ENCODE data around the gene CEACAM21. TPM values are rescaled to one million over a fixed set of nuclear protein-coding genes. Genes with fewer than 3 reads are reported as not detected.

CEACAM21 gene
- total RNA-seq, 1 donor = 3.9 TPM

DNA sequence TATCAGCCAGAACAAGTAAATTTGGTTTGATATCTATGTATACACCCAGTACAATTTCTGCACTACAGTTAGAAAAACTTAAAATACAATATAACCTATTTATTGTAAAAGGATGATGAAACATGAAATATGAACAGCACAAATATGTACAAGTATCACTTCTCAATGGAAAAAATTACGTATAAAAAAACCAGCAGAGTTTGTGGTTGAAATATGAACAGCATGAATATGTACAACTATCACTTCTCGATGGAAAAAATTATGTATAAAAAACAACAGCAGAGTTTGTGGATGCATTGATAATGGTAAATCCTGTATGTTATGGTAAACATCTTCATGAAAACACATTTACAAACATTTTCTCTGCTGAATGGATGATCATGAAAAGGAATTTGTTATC is 32.4 kb upstream of the CEACAM21 start:
- Histone ChIP-seq H3K27me3 (ENCODE audit: insufficient read depth, low read length) (no peaks in the 10 kb centered on the region), H3K9me3 (ENCODE audit: low read depth, low read length) (no peaks in the 10 kb centered on the region), H3K4me1 (ENCODE audit: insufficient read depth, low read length) (peaks cover 52% of the 10 kb centered on the region), H3K4me3 (ENCODE audit: low read length) (no peak overlapping the region)

DNA sequence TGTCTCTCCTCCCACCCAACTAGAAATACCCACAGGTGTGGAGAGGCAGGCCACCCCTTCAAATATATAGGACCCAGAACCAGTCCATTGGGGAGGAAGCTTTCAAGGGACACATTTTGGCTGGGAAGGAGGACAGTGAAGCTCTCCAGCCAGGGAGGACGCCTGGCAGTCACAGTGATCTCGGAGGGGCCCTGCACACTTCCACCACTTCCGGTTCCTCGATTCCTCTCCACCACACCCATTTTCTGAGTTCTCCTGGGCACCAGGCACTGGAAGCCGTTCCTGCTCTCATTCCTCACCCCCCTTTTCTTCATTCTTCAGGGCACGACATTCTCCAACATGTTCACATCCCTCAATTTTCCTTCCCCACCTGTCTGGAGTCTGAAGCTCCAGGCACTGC is 30.4 kb upstream of the CEACAM21 start:
- H3K4me1 ChIP-seq (ENCODE audit: insufficient read depth, low read length) = peaks cover 68% of the 10 kb centered on the region
- no peaks in the 10 kb centered on the region for H3K27me3 ChIP-seq (ENCODE audit: insufficient read depth, low read length)
- H3K9me3 ChIP-seq (ENCODE audit: low read depth, low read length) = no peaks in the 10 kb centered on the region
- H3K4me3 ChIP-seq (ENCODE audit: low read length) = peak overlapping the region; percentile 24

DNA sequence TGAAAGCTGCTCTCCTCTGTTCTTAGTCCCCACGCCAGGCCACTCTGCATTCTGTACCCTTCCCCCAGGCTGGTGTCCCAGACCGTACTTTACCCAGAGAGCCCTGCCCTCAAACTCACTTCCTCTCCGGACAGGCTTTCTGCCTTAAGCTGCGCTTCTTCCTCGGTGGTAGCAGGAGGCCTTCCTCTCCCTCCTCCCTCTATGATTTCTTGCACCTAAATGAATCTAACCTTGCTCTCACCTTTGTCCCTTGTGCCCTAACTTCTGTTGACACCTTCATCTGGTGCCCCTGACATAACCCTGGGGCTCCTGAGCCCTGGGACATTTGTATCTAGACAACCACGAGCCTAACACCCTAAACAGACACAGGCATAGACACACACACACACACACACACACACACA is 29.6 kb upstream of the CEACAM21 start:
- Histone ChIP-seq H3K4me3 (ENCODE audit: low read length) (peak overlapping the region; percentile 24), H3K4me1 (ENCODE audit: insufficient read depth, low read length) (peaks cover 75% of the 10 kb centered on the region), H3K27me3 (ENCODE audit: insufficient read depth, low read length) (no peaks in the 10 kb centered on the region), H3K9me3 (ENCODE audit: low read depth, low read length) (no peaks in the 10 kb centered on the region)

DNA sequence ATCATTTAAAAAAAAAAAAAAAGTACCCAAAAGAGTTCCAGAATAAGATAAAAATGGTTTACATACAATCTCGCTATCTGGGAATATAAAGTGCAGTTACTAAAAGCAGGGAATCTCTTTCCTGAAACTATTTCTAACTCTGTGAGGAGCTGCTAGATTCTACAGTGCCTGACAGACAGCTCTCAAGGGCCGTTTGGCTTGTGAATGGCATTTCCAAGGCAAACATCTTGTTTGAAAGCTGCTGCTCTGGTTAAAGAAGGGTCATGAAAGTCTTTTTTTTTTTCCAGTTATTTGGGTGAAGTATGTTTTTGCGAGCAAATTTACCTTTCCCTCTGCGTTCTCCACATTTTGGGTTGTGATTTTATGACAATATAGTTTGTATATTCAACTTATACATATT is 29.0 kb upstream of the CEACAM21 start:
- Histone ChIP-seq H3K4me1 (ENCODE audit: insufficient read depth, low read length) (peaks cover 81% of the 10 kb centered on the region), H3K4me3 (ENCODE audit: low read length) (no peak overlapping the region), H3K27me3 (ENCODE audit: insufficient read depth, low read length) (no peaks in the 10 kb centered on the region), H3K9me3 (ENCODE audit: low read depth, low read length) (no peaks in the 10 kb centered on the region)

DNA sequence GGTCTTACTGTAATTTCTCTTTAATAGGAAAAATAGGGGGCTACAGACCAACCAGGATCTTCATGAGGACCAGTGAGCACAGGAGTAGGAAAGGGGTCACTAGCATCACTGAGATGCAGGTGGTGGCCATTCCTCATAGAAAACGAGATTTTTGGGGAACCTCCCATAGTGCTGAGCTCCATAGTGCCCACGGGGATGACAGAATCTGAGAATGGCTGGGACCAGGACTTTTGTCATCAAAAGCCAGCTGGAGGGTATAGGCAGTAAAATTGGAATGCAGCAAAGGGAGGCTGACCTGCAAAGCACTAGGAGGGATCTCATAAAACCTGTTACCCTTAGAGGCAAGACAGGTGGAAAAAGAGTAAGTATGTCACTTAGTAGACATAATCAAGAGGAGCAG is 28.4 kb upstream of the CEACAM21 start:
- Histone ChIP-seq H3K9me3 (ENCODE audit: low read depth, low read length) (no peaks in the 10 kb centered on the region), H3K27me3 (ENCODE audit: insufficient read depth, low read length) (no peaks in the 10 kb centered on the region), H3K4me3 (ENCODE audit: low read length) (no peak overlapping the region), H3K4me1 (ENCODE audit: insufficient read depth, low read length) (peaks cover 81% of the 10 kb centered on the region)

DNA sequence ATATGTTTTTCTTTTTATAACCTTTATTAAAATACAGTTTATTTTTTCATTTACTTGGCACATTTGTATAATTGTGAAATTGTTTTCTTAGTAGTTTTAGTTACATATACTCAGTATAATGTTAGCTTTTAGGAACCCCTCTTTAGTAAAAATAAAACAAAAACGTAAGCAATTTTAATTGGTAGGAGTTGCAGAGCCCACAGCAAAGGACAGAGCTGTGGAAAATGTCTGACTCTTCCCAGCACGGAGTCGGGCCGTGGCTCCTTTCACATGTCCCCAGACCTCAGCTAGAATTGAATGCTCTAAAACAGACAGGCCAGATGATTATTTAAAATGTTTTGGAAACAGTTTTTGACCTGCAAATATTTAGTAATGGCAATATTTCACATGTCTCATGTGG is 27.9 kb upstream of the CEACAM21 start:
- Histone ChIP-seq H3K4me1 (ENCODE audit: insufficient read depth, low read length) (peaks cover 84% of the 10 kb centered on the region), H3K9me3 (ENCODE audit: low read depth, low read length) (no peaks in the 10 kb centered on the region), H3K4me3 (ENCODE audit: low read length) (no peak overlapping the region)

DNA sequence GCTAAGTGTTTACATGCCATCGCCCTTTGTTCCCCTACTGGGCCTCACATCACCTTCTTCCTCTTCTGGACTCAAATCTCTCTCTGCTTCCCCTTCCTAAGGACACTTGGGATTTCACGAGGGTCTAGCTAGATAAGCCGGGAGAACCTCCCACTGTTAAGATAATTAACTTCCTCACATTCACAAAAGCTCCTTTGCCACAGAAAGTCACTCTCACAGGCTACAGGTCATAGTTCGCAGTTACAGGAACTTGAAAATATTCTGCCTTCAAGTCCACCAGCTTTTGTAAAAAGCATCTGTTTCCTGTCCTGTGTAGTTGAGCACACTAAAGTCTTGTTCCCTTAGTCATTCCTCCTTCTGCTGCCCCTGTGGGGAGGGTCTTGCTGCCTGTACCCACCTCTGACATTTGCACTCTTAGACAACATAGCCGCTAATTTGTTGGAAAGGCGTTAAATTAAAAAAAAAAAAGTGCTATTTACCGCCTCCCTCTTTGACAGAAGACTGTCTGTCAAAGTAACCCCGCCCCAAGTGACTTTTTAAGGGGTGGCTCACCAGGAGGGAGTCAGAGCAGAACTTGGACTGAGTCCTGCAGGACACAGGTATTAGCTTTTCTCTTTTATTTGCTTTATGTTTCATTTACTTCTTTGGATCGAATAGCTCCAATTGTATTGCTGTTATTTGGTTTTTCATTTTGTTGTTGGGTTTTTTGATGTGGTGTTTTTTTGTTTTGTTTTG is 26.8 kb upstream of the CEACAM21 start:
- Histone ChIP-seq H3K27me3 (ENCODE audit: insufficient read depth, low read length) (no peaks in the 10 kb centered on the region), H3K4me1 (ENCODE audit: insufficient read depth, low read length) (peaks cover 86% of the 10 kb centered on the region), H3K4me3 (ENCODE audit: low read length) (peak overlapping the region; percentile 93), H3K9me3 (ENCODE audit: low read depth, low read length) (no peaks in the 10 kb centered on the region)

More for the DNA sequence above, 27.9 kb upstream of the CEACAM21 start:
- no peaks in the 10 kb centered on the region for H3K27me3 ChIP-seq (ENCODE audit: insufficient read depth, low read length)

DNA sequence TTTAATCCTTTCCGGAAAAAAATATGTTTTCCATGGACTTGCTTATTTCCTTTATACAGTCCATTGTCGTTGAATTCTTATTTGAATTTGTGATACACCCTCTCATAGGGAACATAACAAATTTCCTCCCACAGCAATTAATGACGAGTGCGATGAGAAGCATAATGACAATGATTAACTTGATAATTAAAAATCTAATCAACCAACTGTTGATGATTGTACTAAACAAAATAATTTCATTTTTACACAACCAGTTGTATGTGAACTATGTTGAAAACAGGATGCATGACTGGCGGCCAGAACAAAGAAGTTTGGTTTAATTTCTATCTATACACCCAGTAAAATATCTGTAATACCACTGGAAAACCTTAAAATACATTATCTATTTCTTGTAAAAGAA is 26.1 kb upstream of the CEACAM21 start:
- Histone ChIP-seq H3K4me1 (ENCODE audit: insufficient read depth, low read length) (peaks cover 81% of the 10 kb centered on the region), H3K9me3 (ENCODE audit: low read depth, low read length) (no peaks in the 10 kb centered on the region), H3K27me3 (ENCODE audit: insufficient read depth, low read length) (no peaks in the 10 kb centered on the region), H3K4me3 (ENCODE audit: low read length) (peak overlapping the region; percentile 93)

DNA sequence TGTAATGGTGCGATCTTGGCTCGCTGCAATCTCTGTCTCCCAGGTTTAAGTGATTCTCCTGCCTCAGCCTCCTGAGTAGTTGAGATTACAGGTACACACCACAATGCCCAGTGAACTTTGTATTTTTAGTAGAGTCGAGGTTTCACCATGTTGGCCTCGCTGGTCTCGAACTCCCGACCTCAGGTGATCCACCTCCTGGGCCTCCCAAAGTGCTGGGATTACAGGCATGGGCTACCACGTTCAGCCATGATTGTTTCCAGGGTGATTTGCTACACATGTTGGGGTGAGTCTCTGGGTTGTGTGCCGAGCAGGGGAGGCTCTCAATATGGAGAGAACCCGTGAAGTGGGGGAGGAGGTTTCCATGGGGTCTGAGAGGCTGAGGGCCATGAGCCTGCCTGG is 24.8 kb upstream of the CEACAM21 start:
- peaks cover 81% of the 10 kb centered on the region for H3K4me1 ChIP-seq (ENCODE audit: insufficient read depth, low read length)
- no peaks in the 10 kb centered on the region for H3K9me3 ChIP-seq (ENCODE audit: low read depth, low read length)
- H3K4me3 ChIP-seq (ENCODE audit: low read length) = peak overlapping the region; percentile 93
- H3K27me3 ChIP-seq (ENCODE audit: insufficient read depth, low read length) = no peaks in the 10 kb centered on the region

DNA sequence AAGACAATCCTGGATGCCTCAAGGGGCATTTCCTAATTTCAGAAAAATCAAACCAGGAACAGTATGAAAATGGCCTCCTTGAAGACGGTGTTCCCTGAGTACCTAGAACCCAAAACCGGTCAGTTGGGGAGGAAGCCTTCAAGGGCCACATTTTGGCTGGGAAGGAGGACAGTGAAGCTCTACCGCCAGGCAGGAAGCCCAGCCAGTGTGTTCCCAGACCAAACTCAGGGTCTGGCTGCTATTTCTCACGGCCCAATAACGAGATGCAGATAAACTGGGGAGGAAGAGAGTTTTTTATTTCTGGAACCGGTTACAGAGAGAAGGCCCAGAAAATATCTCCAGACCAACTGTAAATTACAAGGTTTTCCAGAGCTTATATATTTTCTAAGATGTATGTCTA is 24.3 kb upstream of the CEACAM21 start:
- no peaks in the 10 kb centered on the region for H3K9me3 ChIP-seq (ENCODE audit: low read depth, low read length)
- peaks cover 81% of the 10 kb centered on the region for H3K4me1 ChIP-seq (ENCODE audit: insufficient read depth, low read length)
- H3K4me3 ChIP-seq (ENCODE audit: low read length) = peak overlapping the region; percentile 93
- no peaks in the 10 kb centered on the region for H3K27me3 ChIP-seq (ENCODE audit: insufficient read depth, low read length)

DNA sequence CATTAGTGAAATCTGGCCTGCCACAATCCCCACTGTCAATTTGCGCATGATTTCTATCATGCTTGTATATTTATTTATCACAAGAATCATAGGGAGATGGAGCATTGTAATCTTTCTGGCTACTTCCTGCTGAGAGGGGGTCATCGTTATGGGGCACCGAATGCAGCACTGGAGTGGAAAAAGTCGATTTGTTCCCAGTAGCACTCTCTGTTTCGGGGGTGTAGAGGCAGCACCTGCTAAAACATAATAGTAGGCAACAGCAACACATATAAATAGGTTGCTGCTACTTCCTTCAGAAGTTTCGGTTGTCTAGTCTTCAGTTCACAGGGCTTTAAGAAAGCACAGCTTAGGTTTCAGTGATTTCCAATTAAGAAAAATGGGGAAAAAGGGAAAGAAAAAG is 23.4 kb upstream of the CEACAM21 start:
- H3K4me1 ChIP-seq (ENCODE audit: insufficient read depth, low read length) = peaks cover 79% of the 10 kb centered on the region
- H3K27me3 ChIP-seq (ENCODE audit: insufficient read depth, low read length) = no peaks in the 10 kb centered on the region
- H3K4me3 ChIP-seq (ENCODE audit: low read length) = peak overlapping the region; percentile 93
- H3K9me3 ChIP-seq (ENCODE audit: low read depth, low read length) = no peaks in the 10 kb centered on the region

DNA sequence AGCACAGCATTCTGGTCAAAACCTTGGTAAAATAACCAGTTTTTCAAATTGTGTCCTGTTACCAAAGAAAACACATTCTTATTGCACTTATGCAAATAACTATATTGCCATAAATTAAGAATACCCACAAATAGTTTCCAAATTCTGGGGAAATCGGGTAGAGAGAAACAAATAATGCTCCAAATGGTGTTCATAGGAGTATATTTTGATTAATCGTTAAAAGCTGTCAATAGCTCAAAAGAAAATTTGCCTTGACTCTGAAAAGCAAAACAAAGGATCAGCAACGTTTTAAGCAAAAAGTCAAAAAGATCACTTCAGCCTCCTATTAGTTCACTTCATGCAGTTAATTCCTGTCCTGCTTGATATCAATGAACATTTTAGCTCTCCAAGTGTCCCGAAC is 22.2 kb upstream of the CEACAM21 start:
- H3K27me3 ChIP-seq (ENCODE audit: insufficient read depth, low read length) = no peaks in the 10 kb centered on the region
- no peak overlapping the region for H3K4me3 ChIP-seq (ENCODE audit: low read length)
- no peaks in the 10 kb centered on the region for H3K9me3 ChIP-seq (ENCODE audit: low read depth, low read length)
- peaks cover 72% of the 10 kb centered on the region for H3K4me1 ChIP-seq (ENCODE audit: insufficient read depth, low read length)

DNA sequence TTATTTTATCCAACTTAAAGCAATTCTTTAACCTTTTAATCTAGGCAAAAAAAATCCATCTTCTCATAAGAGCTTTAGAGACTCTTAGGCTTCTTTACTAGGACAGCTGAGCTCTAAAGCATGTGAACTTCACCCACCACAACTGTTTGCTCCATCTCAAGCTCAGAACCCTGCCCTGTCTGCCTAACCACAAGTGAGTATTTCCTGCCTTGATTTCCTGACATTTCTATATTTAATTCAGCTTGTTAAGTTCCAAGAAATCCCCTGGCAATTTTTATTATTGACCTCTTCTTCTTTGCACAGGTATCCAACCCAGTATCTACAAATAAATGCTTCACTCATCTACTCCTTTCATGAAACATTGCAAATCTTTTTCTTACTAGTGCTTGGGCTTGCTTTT is 21.1 kb upstream of the CEACAM21 start:
- H3K4me3 ChIP-seq (ENCODE audit: low read length) = no peak overlapping the region
- no peaks in the 10 kb centered on the region for H3K9me3 ChIP-seq (ENCODE audit: low read depth, low read length)
- no peaks in the 10 kb centered on the region for H3K27me3 ChIP-seq (ENCODE audit: insufficient read depth, low read length)
- H3K4me1 ChIP-seq (ENCODE audit: insufficient read depth, low read length) = peaks cover 66% of the 10 kb centered on the region

DNA sequence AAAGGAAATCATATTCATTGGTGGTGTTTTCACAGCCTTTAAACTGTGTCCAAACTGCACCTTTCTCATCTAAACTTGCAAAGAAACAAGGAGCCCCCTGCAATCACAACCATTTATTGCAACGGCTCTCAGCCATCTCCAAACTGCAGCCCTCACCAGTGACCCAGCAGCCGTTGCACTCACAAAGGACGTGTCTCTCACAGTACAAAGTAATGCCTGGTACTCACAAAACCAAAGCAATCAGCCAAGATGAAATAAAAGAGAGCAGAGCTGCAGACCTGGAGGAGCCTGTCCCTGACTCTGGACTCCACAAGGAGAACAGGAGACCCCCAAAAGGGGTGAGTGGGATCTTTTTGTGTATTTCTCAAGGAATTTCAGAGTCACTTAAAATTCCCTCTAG is 20.2 kb upstream of the CEACAM21 start:
- peaks cover 66% of the 10 kb centered on the region for H3K4me1 ChIP-seq (ENCODE audit: insufficient read depth, low read length)
- H3K9me3 ChIP-seq (ENCODE audit: low read depth, low read length) = no peaks in the 10 kb centered on the region
- no peaks in the 10 kb centered on the region for H3K27me3 ChIP-seq (ENCODE audit: insufficient read depth, low read length)
- H3K4me3 ChIP-seq (ENCODE audit: low read length) = peak overlapping the region; percentile 5

DNA sequence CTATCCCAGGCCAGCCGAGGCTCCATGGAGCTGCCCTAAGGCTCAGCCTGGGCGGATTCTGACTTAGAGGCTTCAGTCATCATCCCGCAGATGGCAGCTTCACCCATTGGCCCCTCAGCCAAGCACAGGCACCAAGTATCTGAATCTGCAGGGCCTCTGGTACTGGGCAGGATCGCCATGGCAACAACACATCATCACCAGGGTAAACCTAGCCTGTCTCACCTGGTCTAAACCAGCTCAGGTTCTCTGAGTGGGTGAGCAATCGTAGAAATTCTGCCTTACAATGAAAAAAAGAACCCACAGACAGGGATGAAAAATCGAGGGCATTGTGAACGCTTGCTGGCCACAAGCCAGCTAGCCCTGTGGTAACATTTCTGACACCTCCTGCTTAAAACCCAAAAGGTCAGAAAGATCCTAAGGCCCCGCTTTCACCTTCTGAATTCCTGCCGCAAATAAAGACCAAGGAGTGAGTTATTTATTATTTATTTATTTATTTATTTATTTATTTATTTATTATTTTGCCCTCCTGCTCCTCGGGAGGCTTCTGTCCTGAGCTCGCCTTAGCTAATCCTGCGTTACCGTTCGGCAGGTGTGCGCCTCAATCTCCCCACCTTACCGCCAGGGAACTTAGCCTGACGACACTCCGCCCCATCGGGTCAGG is 12.0 kb upstream of the CEACAM21 start:
- peak overlapping the region; percentile 13 for H3K4me3 ChIP-seq (ENCODE audit: low read length)
- H3K4me1 ChIP-seq (ENCODE audit: insufficient read depth, low read length) = peaks cover 35% of the 10 kb centered on the region
- no peaks in the 10 kb centered on the region for H3K9me3 ChIP-seq (ENCODE audit: low read depth, low read length)
- H3K27me3 ChIP-seq (ENCODE audit: insufficient read depth, low read length) = peaks cover 32% of the 10 kb centered on the region
